ENCODE results near the gene MIDN. TPM values are rescaled to one million over a fixed set of nuclear protein-coding genes. Genes with fewer than 3 reads are reported as not detected.

MIDN gene
- total and polyA plus RNA-seq, 12 donors = 8.6 to 189 (median 59.9) TPM

DNA sequence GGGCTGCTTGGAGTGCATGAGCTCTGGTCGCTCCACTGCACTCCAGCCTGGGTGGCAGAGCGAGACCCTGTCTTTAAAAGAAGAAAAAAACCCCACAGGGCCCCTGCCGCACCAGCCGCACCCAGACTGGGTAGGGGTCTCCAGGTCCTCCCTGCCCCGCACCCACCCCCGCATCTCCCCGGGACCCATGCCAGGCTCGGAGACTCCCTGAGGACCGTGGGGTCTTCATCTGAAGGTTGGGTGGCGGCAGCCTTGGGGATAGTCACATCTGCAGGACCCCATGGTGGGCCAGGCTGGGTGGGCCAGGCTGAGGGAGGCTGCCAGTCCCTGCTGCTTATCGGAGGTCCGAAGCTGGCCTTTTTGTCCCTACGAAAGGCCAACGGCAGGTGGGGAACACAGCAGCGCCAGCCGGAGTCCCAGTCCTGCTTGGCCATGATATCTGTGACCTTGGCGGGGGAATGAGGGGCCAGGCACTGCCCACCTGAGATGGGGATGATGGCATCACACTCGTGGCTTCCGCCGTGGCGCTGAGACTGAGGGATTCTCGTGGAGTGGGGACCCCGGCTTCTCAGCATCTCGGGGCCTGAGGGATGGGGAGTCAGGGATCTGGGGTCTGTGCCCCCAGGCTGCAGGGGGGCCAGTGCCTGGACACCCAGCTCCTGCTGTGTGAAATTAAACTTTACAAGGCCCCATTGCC, 48.3 kb downstream of the MIDN start:
- intact Hi-C loops (cut with DNase I) = no loop called here
- peaks cover 24% of the 10 kb centered on the region for H3K27me3 ChIP-seq

DNA sequence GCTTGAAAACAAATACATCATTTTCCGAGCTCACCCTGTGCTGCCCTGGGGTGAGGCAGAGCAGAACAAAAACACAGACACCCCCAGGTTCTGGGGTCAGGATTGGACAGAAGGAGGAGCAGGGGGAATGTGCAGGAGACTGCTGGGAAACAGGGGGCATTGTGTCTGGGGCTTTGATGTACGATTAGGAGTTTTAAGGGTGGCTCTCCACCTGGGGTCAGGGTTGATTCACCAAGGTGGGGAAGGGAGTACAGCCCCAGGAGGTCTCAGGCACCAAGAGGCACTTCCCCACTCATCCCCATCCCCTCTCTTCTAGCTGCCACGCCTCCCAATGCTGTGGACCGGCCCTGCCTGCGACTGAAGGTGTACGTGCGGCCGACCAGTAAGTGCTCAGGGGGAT, 49.9 kb downstream of the MIDN start:
- Histone ChIP-seq H3K4me3 (no peak overlapping the region), H3K36me3 (replicated peaks in 1 of 2) (no peaks in the 10 kb centered on the region), H3K27me3 (peaks cover 14% of the 10 kb centered on the region), H3K4me1 (replicated peaks in 1 of 2) (peaks cover 0 to 3% of the 10 kb centered on the region in 2 donors), H3K9me3 (replicated peaks in 1 of 3) (no peaks in the 10 kb centered on the region), H3K27ac (no peak overlapping the region)
- 79 to 93% (median 85%) methylated on average over 2 to 8 of the region's 8 CpGs for WGBS, 4 donors
- intact Hi-C loops (cut with DNase I) = no loop called here
- TF ChIP-seq CTCF (IDR thresholded peaks at IDR 0.05) = no peak
- TF ChIP-seq POLR2A (IDR thresholded peaks at IDR 0.05) = no peak
- no peak for DNase-seq

More for the DNA sequence above, 48.3 kb downstream of the MIDN start:
- H3K9me3 ChIP-seq (replicated peaks in 1 of 3) = no peaks in the 10 kb centered on the region
- H3K4me1 ChIP-seq (replicated peaks in 1 of 2) = peaks cover 0 to 3% of the 10 kb centered on the region in 2 donors
- DNase-seq = no peak
- no peak for TF ChIP-seq POLR2A (IDR thresholded peaks at IDR 0.05)
- no peak for TF ChIP-seq CTCF (IDR thresholded peaks at IDR 0.05)
- no peak overlapping the region for H3K27ac ChIP-seq
- no peaks in the 10 kb centered on the region for H3K36me3 ChIP-seq (replicated peaks in 1 of 2)
- no peak overlapping the region for H3K4me3 ChIP-seq
- 74 to 85% (median 80%) methylated on average over 13 to 24 of the region's 24 CpGs for WGBS, 4 donors

DNA sequence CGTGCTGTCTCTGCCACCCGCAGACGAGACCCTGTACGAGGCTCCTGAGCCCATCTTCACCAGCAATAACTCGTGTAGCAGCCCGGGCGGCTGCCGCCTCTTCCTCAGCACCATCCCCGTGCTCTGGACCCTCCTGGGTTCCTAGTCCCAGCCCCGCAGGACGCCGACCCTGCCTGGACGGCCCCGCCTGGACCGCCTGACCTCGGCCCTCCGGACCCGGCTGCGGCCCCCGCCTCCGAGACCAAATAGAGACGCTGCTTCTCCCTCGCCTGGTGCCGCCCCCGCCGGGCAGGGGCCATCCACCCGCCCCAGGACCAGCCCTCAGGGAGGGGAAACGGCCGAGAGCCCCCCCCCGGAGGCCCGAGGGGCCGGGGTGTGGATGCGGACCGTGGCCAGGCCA, 51.4 kb downstream of the MIDN start:
- no peak for TF ChIP-seq CTCF (IDR thresholded peaks at IDR 0.05)
- no peak for TF ChIP-seq POLR2A (IDR thresholded peaks at IDR 0.05)
- Histone ChIP-seq H3K4me1 (replicated peaks in 1 of 2) (peaks cover 0 to 3% of the 10 kb centered on the region in 2 donors), H3K9me3 (replicated peaks in 1 of 3) (no peaks in the 10 kb centered on the region), H3K27ac (no peak overlapping the region), H3K27me3 (peaks cover 2% of the 10 kb centered on the region), H3K4me3 (no peak overlapping the region), H3K36me3 (replicated peaks in 1 of 2) (no peaks in the 10 kb centered on the region)
- intact Hi-C loops (cut with DNase I) = no loop called here
- DNase-seq = no peak
- WGBS, 4 donors = 64 to 78% (median 69%) methylated on average over 18 to 34 of the region's 34 CpGs

- H3K27ac ChIP-seq = no peak overlapping the region
- no peaks in the 10 kb centered on the region for H3K9me3 ChIP-seq (replicated peaks in 1 of 3)
- DNase-seq = no peak
- H3K4me1 ChIP-seq (replicated peaks in 1 of 2) = no peaks in the 10 kb centered on the region
- no peak overlapping the region for H3K4me3 ChIP-seq
- no peaks in the 10 kb centered on the region for H3K27me3 ChIP-seq
- TF ChIP-seq CTCF (IDR thresholded peaks at IDR 0.05) = no peak
- no peak for TF ChIP-seq POLR2A (IDR thresholded peaks at IDR 0.05)
- intact Hi-C loops (cut with DNase I) = no loop called here
- H3K36me3 ChIP-seq (replicated peaks in 1 of 2) = no peaks in the 10 kb centered on the region
- WGBS, 4 donors = 77 to 84% (median 81%) methylated on average over 35 of the region's 35 CpGs
These were observed 52.5 kb downstream of the MIDN start for GRCh38 chr19:1300744-1301490.

Measured in adrenal gland (tissue), 12 donors.